HUES48 (cell line): ENCODE results near the gene LRP1.

Experiments used
- H3K27ac ChIP-seq: one replicate; pipeline ENCODE4 v1.7.0; 2013; ENCODE audit warnings: low read depth, low read length, inconsistent platforms
- H3K27me3 ChIP-seq: 2 replicates; pipeline ENCODE4 v1.6.1; 2013; ENCODE audit warnings: mild to moderate bottlenecking, low read length; ENCODE audit not compliant: control insufficient read depth, insufficient read depth
- H3K36me3 ChIP-seq: 2 replicates; pipeline ENCODE4 v1.6.1; 2013; ENCODE audit warnings: low read length; ENCODE audit not compliant: control insufficient read depth, insufficient read depth
- H3K4me1 ChIP-seq: 2 replicates; pipeline ENCODE4 v1.6.1; 2013; ENCODE audit warnings: mild to moderate bottlenecking, low read length; ENCODE audit not compliant: control insufficient read depth, insufficient read depth
- H3K4me3 ChIP-seq: 2 replicates; pipeline ENCODE4 v1.5.1; 2013; ENCODE audit warnings: mild to moderate bottlenecking, low read depth, low read length
- H3K9ac ChIP-seq: 2 replicates; pipeline ENCODE4 v1.6.1; 2013; ENCODE audit warnings: mild to moderate bottlenecking, low read depth, low read length, moderate library complexity
- H3K9me3 ChIP-seq: 2 replicates; pipeline ENCODE4 v1.6.1; 2013; ENCODE audit warnings: low read length; ENCODE audit not compliant: control insufficient read depth, insufficient read depth

Gene LRP1

GRCh38 chr12:57216921-57217879 lies 88.9 kb downstream of the LRP1 start:
- H3K27me3 ChIP-seq = peaks cover 86% of the 10 kb centered on the region
- H3K4me3 ChIP-seq = peak overlapping the region; percentile 48; the same call in 1 of the 2 replicates
- no peak overlapping the region for H3K9ac ChIP-seq
- H3K36me3 ChIP-seq = peaks cover 3% of the 10 kb centered on the region
- no peak overlapping the region for H3K27ac ChIP-seq
- H3K9me3 ChIP-seq = no peaks in the 10 kb centered on the region
- H3K4me1 ChIP-seq = peaks cover 42% of the 10 kb centered on the region

- H3K4me1 ChIP-seq = peaks cover 42% of the 10 kb centered on the region
- H3K27ac ChIP-seq = no peak overlapping the region
- no peaks in the 10 kb centered on the region for H3K36me3 ChIP-seq
- H3K4me3 ChIP-seq = no peak overlapping the region
- peaks cover 97% of the 10 kb centered on the region for H3K27me3 ChIP-seq
- no peak overlapping the region for H3K9ac ChIP-seq
- H3K9me3 ChIP-seq = no peaks in the 10 kb centered on the region
Measured at GRCh38 chr12:57218030-57218853, 90.0 kb downstream of the LRP1 start.

GRCh38 chr12:57219205-57219992 lies 91.1 kb downstream of the LRP1 start:
- no peaks in the 10 kb centered on the region for H3K36me3 ChIP-seq
- peaks cover 98% of the 10 kb centered on the region for H3K27me3 ChIP-seq
- peaks cover 33% of the 10 kb centered on the region for H3K4me1 ChIP-seq
- H3K9ac ChIP-seq = no peak overlapping the region
- H3K4me3 ChIP-seq = 0 out of 2 replicates have a peak overlapping the region, but pooled peaks have one; percentile 17
- H3K9me3 ChIP-seq = no peaks in the 10 kb centered on the region
- no peak overlapping the region for H3K27ac ChIP-seq

- H3K9me3 ChIP-seq = no peaks in the 10 kb centered on the region
- H3K9ac ChIP-seq = no peak overlapping the region
- peaks cover 33% of the 10 kb centered on the region for H3K4me1 ChIP-seq
- no peak overlapping the region for H3K27ac ChIP-seq
- H3K36me3 ChIP-seq = no peaks in the 10 kb centered on the region
- 0 out of 2 replicates have a peak overlapping the region, but pooled peaks have one; percentile 17 for H3K4me3 ChIP-seq
- H3K27me3 ChIP-seq = peaks cover 98% of the 10 kb centered on the region
Measured at GRCh38 chr12:57219993-57220754, 91.9 kb downstream of the LRP1 start.

GRCh38 chr12:57220770-57221168 lies 92.5 kb downstream of the LRP1 start:
- H3K36me3 ChIP-seq = no peaks in the 10 kb centered on the region
- H3K4me3 ChIP-seq = no peak overlapping the region
- H3K9ac ChIP-seq = no peak overlapping the region
- H3K4me1 ChIP-seq = peaks cover 28% of the 10 kb centered on the region
- no peak overlapping the region for H3K27ac ChIP-seq
- peaks cover 98% of the 10 kb centered on the region for H3K27me3 ChIP-seq
- no peaks in the 10 kb centered on the region for H3K9me3 ChIP-seq

GRCh38 chr12:57221169-57221917 lies 93.1 kb downstream of the LRP1 start:
- Histone ChIP-seq H3K9ac (no peak overlapping the region), H3K4me3 (no peak overlapping the region), H3K36me3 (no peaks in the 10 kb centered on the region), H3K9me3 (no peaks in the 10 kb centered on the region), H3K4me1 (peaks cover 29% of the 10 kb centered on the region), H3K27me3 (peaks cover 98% of the 10 kb centered on the region), H3K27ac (no peak overlapping the region)

DNA sequence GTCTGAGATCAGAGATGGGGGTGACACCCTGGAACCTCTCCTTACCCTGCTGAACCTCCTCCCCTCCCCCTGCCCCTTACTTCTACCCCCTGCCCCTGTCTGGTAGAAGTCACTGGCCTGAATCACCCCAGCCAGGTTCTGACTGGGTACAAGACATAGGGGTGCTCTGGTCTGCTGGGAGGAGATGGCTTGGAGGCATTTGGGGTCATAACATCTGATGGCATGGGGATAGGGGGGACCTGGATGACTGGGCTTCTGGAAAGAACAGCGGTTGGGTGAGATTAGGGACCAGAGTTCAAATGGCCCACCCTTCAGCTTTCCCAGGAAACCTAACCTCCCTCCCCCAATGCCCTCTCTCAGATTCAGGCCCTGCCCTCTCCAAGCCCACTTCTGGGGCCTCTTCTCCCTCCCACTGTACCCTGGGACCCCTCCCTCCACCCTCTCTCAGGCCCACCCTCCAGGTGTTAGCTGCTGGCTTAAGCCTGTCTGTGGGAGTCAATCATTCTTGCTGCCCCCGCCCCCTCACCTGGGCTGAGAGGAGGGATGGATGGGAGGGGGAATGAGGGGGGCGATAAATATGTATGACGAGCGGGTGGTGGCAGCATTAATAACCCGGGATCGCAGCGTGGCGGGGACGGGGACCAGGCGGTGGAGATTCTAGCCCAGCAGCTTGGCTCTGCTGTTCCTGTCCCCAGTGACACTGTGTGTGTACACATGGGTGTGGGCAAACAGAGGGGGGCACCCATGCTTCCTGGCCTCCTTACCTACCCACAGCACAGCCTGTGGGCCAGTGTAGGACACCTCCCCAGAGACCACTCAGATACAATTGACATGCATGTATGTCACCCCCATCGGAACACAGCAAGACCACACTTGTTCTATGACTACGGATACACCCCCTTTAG lies 94.3 kb downstream of the LRP1 start:
- no peak overlapping the region for H3K27ac ChIP-seq
- H3K9ac ChIP-seq = no peak overlapping the region
- no peak overlapping the region for H3K4me3 ChIP-seq
- H3K36me3 ChIP-seq = no peaks in the 10 kb centered on the region
- no peaks in the 10 kb centered on the region for H3K9me3 ChIP-seq
- peaks cover 32% of the 10 kb centered on the region for H3K4me1 ChIP-seq
- peaks cover 99% of the 10 kb centered on the region for H3K27me3 ChIP-seq

- no peak overlapping the region for H3K9ac ChIP-seq
- H3K36me3 ChIP-seq = no peaks in the 10 kb centered on the region
- H3K27ac ChIP-seq = no peak overlapping the region
- H3K27me3 ChIP-seq = peaks cover 99% of the 10 kb centered on the region
- H3K4me1 ChIP-seq = peaks cover 32% of the 10 kb centered on the region
- no peaks in the 10 kb centered on the region for H3K9me3 ChIP-seq
- no peak overlapping the region for H3K4me3 ChIP-seq
Measured at GRCh38 chr12:57223191-57224165, 95.2 kb downstream of the LRP1 start.
